Type B pancreatic cell (in vitro differentiated cells): ENCODE results near the gene SLC15A1. TPM values are rescaled to one million over a fixed set of nuclear protein-coding genes. Genes with fewer than 3 reads are reported as not detected.
A peak's percentile ranks its signal among the peaks of the same experiment; 100 is the strongest.

Source experiments
- DNase-seq: peaks from one replicate; pipeline ENCODE4 v3.0.0; 2021; ENCODE audit warnings: mixed read lengths; ENCODE audit not compliant: unreplicated experiment; ENCODE audit errors: extremely low spot score
- H3K27ac Mint-ChIP-seq: 2 replicates; pipeline ENCODE4 v1.8.0; 2021; ENCODE audit warnings: mild to moderate bottlenecking, mixed read lengths
- H3K27me3 Mint-ChIP-seq: 2 replicates; pipeline ENCODE4 v1.8.0; 2021; ENCODE audit warnings: mixed read lengths
- H3K36me3 Mint-ChIP-seq: 2 replicates; pipeline ENCODE4 v1.8.0; 2021; ENCODE audit warnings: mixed read lengths
- H3K4me1 Mint-ChIP-seq: one replicate; pipeline ENCODE4 v1.8.0; 2021; ENCODE audit warnings: mixed read lengths; ENCODE audit not compliant: unreplicated experiment
- H3K4me3 Mint-ChIP-seq: 2 replicates; pipeline ENCODE4 v1.8.0; 2021; ENCODE audit warnings: mild to moderate bottlenecking, mixed read lengths
- H3K9me3 Mint-ChIP-seq: 2 replicates; pipeline ENCODE4 v1.8.0; 2021; ENCODE audit warnings: mixed read lengths
- CTCF ChIP-seq: fragments of 200-600 bp; sonication (generic); conservative IDR thresholded peaks from 2 replicates; pipeline ENCODE4 v1.5.0; 2021; ENCODE audit warnings: antibody characterized with exemption, mild to moderate bottlenecking
- total RNA-seq: library from RNA; stranded (reverse); gene quantifications from 2 replicates; pipeline ENCODE4 v1.2.1, GENCODE V29; 2021; ENCODE audit warnings: low replicate concordance

The SLC15A1 gene
- total RNA-seq, 1 donor from 2014 or later = 3.2 TPM

GRCh38 chr13:98707281-98707999, 45.0 kb downstream of the SLC15A1 start:
- Mint-ChIP-seq H3K4me1 (no peaks in the 10 kb centered on the region), H3K36me3 (no peaks in the 10 kb centered on the region), H3K27me3 (peaks cover 3% of the 10 kb centered on the region), H3K27ac (no peak overlapping the region), H3K4me3 (no peak overlapping the region), H3K9me3 (peaks cover 4% of the 10 kb centered on the region)
- no peak for TF ChIP-seq CTCF
- no peak for DNase-seq

DNA sequence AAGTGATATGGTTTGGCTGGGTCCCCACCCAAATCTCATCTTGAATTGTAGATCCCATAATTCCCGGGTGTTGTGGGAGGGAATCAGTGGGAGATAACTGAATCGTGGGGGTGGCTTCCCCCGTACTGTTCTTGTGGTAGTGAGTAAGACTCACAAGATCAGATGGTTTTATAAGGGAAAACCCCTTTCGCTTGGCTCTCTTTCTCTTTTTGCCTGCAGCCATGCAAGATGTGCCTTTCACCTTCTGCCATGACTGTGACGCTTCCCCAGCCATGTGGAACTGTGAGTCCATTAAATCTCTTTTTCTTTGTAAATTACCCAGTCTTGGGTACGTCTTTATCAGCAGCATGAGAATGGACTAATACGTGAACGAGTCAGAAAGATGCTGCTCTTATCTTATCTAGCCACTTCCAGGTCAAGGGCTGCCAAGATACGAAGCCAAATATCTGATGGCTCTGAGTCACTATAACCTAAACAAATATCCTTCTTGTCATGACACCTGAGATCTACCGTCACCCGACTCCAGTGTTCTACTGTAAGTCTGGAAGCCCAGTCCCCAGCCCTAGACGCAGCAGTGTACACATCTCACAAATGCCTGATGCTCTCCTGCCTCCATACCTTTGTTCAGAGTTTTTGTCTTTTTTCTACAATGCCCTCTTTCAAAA, 45.9 kb downstream of the SLC15A1 start:
- H3K36me3 Mint-ChIP-seq = no peaks in the 10 kb centered on the region
- DNase-seq = no peak
- H3K4me1 Mint-ChIP-seq = no peaks in the 10 kb centered on the region
- no peak overlapping the region for H3K4me3 Mint-ChIP-seq
- H3K27ac Mint-ChIP-seq = no peak overlapping the region
- TF ChIP-seq CTCF = no peak
- peaks cover 3% of the 10 kb centered on the region for H3K27me3 Mint-ChIP-seq
- H3K9me3 Mint-ChIP-seq = peaks cover 3% of the 10 kb centered on the region

DNA sequence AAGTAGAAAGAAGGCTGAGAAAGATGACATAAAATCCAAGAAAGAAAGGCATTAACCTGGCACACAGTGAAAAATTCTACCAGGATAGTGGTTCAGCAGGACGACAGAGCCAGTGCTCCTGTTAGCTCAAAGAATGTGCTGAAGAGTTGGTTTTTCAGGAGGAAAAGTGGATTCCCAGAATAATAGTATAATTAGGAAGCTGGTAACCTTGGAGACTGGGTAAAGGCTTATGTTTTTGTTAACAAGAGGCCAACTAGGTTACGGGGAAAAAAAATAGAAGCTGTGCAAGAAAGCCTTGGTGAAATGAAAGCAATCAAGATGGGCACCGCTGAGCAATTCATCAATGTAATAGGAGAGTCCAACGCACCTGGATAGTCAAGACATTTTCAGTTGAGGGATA, 54.7 kb downstream of the SLC15A1 start:
- H3K9me3 Mint-ChIP-seq = no peaks in the 10 kb centered on the region
- H3K36me3 Mint-ChIP-seq = no peaks in the 10 kb centered on the region
- peaks cover 9% of the 10 kb centered on the region for H3K4me1 Mint-ChIP-seq
- H3K27me3 Mint-ChIP-seq = peaks cover 3% of the 10 kb centered on the region
- TF ChIP-seq CTCF = no peak
- H3K4me3 Mint-ChIP-seq = no peak overlapping the region
- no peak for DNase-seq
- H3K27ac Mint-ChIP-seq = peak overlapping the region; percentile 50

DNA sequence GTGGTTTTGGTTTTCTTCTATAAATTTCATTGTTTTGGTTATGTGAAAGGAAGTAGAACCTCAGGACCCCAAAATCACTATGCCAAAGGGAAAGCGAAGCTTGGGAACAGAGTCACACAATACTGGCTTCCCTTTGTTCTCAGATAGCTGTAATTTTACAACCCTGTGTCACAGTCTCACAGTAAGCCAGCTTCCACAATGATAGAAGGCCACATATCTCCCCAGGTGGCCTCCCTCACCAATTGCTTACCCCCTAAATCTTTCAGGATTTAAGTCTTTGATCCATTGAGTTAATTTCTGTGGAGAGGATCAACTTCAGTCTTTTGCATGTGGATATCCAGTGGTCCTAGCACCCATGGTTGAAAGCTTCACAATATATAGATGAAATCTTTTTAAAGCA, 58.7 kb downstream of the SLC15A1 start:
- Mint-ChIP-seq H3K27ac (no peak overlapping the region), H3K36me3 (no peaks in the 10 kb centered on the region), H3K9me3 (no peaks in the 10 kb centered on the region), H3K4me3 (no peak overlapping the region), H3K27me3 (no peaks in the 10 kb centered on the region), H3K4me1 (peaks cover 9% of the 10 kb centered on the region)
- DNase-seq = no peak
- no peak for TF ChIP-seq CTCF

DNA sequence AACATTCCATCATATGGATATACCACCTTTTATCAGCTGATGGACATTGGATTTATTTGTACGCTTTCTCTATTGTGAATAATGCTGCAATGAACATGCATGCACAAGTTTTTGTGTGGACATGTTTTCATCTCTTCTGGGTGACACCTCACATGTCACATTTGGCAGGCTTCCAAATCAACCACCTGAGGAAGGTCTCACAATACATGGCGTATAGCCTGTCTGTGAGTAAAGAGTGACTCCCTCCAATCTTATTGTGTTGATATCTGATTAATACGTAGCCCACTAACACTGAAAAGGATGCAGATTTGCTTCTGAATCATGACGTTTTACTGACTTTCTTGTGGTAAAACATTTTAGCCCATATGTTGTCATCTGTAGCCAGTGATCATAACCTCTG, 61.1 kb downstream of the SLC15A1 start:
- no peak overlapping the region for H3K27ac Mint-ChIP-seq
- no peak overlapping the region for H3K4me3 Mint-ChIP-seq
- H3K9me3 Mint-ChIP-seq = no peaks in the 10 kb centered on the region
- TF ChIP-seq CTCF = no peak
- H3K4me1 Mint-ChIP-seq = no peaks in the 10 kb centered on the region
- H3K36me3 Mint-ChIP-seq = no peaks in the 10 kb centered on the region
- no peaks in the 10 kb centered on the region for H3K27me3 Mint-ChIP-seq
- DNase-seq = no peak
